Neuron (in vitro differentiated cells): Measurements from ENCODE around the gene STK4.

Experiments used
- H2AFZ ChIP-seq: one replicate; pipeline ENCODE4 v1.6.1; 2013; ENCODE audit warnings: low read depth, mild to moderate bottlenecking, inconsistent platforms, low read length, moderate library complexity
- H3K27me3 ChIP-seq: one replicate; pipeline ENCODE4 v1.6.1; 2013; ENCODE audit warnings: low read length; ENCODE audit not compliant: insufficient read depth
- H3K36me3 ChIP-seq: one replicate; pipeline ENCODE4 v1.6.1; 2013; ENCODE audit warnings: low read length; ENCODE audit not compliant: insufficient read depth
- H3K4me1 ChIP-seq: one replicate; pipeline ENCODE4 v1.6.1; 2013; ENCODE audit warnings: low read length; ENCODE audit not compliant: insufficient read depth
- H3K4me3 ChIP-seq: 2 replicates; pipeline ENCODE4 v1.5.1; 2013; ENCODE audit warnings: mild to moderate bottlenecking, low read length, moderate library complexity
- H3K9me3 ChIP-seq: one replicate; pipeline ENCODE4 v1.6.1; 2013; ENCODE audit warnings: low read length

The STK4 gene

GRCh38 chr20:45112754-45113153 is 146.4 kb downstream of the STK4 start:
- no peak overlapping the region for H3K4me3 ChIP-seq
- H3K9me3 ChIP-seq = no peaks in the 10 kb centered on the region
- no peaks in the 10 kb centered on the region for H3K4me1 ChIP-seq
- H2AFZ ChIP-seq = no peak overlapping the region
- peaks cover 13% of the 10 kb centered on the region for H3K27me3 ChIP-seq
- H3K36me3 ChIP-seq = no peaks in the 10 kb centered on the region

GRCh38 chr20:45113865-45114264 is 147.6 kb downstream of the STK4 start:
- Histone ChIP-seq H3K4me3 (no peak overlapping the region), H3K27me3 (peaks cover 13% of the 10 kb centered on the region), H3K4me1 (no peaks in the 10 kb centered on the region), H2AFZ (no peak overlapping the region), H3K36me3 (no peaks in the 10 kb centered on the region), H3K9me3 (no peaks in the 10 kb centered on the region)

GRCh38 chr20:45114465-45115385 is 148.4 kb downstream of the STK4 start, which contains the start of gene WFDC5:
Gene WFDC5, minus strand, starts transcription at chr20:45115174. Its CDS starts 91 bp downstream, at chr20:45115083.
- H3K36me3 ChIP-seq = no peaks in the 10 kb centered on the region
- no peaks in the 10 kb centered on the region for H3K4me1 ChIP-seq
- peaks cover 13% of the 10 kb centered on the region for H3K27me3 ChIP-seq
- no peaks in the 10 kb centered on the region for H3K9me3 ChIP-seq
- no peak within 1 kb of the TSS for H2AFZ ChIP-seq
- H3K4me3 ChIP-seq = no peak within 1 kb of the TSS

GRCh38 chr20:45115386-45115774 is 149.1 kb downstream of the STK4 start:
- Histone ChIP-seq H3K9me3 (no peaks in the 10 kb centered on the region), H3K36me3 (no peaks in the 10 kb centered on the region), H3K27me3 (peaks cover 7% of the 10 kb centered on the region), H3K4me1 (no peaks in the 10 kb centered on the region), H2AFZ (no peak overlapping the region), H3K4me3 (no peak overlapping the region)

GRCh38 chr20:45115829-45116228 is 149.5 kb downstream of the STK4 start:
- H3K9me3 ChIP-seq = no peaks in the 10 kb centered on the region
- peaks cover 5% of the 10 kb centered on the region for H3K27me3 ChIP-seq
- no peaks in the 10 kb centered on the region for H3K4me1 ChIP-seq
- H2AFZ ChIP-seq = no peak overlapping the region
- H3K36me3 ChIP-seq = no peaks in the 10 kb centered on the region
- H3K4me3 ChIP-seq = no peak overlapping the region

- H3K36me3 ChIP-seq = no peaks in the 10 kb centered on the region
Measured at GRCh38 chr20:45117581-45117980, 151.3 kb downstream of the STK4 start.

GRCh38 chr20:45118028-45118427 is 151.7 kb downstream of the STK4 start:
- H3K4me1 ChIP-seq = no peaks in the 10 kb centered on the region
- peaks cover 7% of the 10 kb centered on the region for H3K27me3 ChIP-seq
- H3K9me3 ChIP-seq = no peaks in the 10 kb centered on the region
- H2AFZ ChIP-seq = no peak overlapping the region
- H3K36me3 ChIP-seq = no peaks in the 10 kb centered on the region
- no peak overlapping the region for H3K4me3 ChIP-seq

More at GRCh38 chr20:45117581-45117980, 151.3 kb downstream of the STK4 start:
- Histone ChIP-seq H2AFZ (no peak overlapping the region), H3K4me3 (no peak overlapping the region), H3K4me1 (no peaks in the 10 kb centered on the region), H3K9me3 (no peaks in the 10 kb centered on the region), H3K27me3 (peaks cover 7% of the 10 kb centered on the region)

GRCh38 chr20:45119556-45120266 is 153.4 kb downstream of the STK4 start:
- Histone ChIP-seq H2AFZ (no peak overlapping the region), H3K36me3 (no peaks in the 10 kb centered on the region), H3K9me3 (no peaks in the 10 kb centered on the region), H3K4me1 (no peaks in the 10 kb centered on the region), H3K4me3 (no peak overlapping the region), H3K27me3 (peaks cover 7% of the 10 kb centered on the region)

- Histone ChIP-seq H3K36me3 (no peaks in the 10 kb centered on the region), H3K4me3 (no peak overlapping the region), H3K9me3 (no peaks in the 10 kb centered on the region), H3K4me1 (no peaks in the 10 kb centered on the region), H3K27me3 (peaks cover 2% of the 10 kb centered on the region), H2AFZ (no peak overlapping the region)
Measured at GRCh38 chr20:45121388-45121787, 155.1 kb downstream of the STK4 start.

- Histone ChIP-seq H3K36me3 (no peaks in the 10 kb centered on the region), H3K9me3 (no peaks in the 10 kb centered on the region), H3K4me1 (no peaks in the 10 kb centered on the region), H3K4me3 (no peak within 1 kb of the TSS), H3K27me3 (peaks cover 2% of the 10 kb centered on the region), H2AFZ (no peak within 1 kb of the TSS)
Measured at GRCh38 chr20:45124365-45124764, 158.1 kb downstream of the STK4 start, which contains the start of gene WFDC12. Gene WFDC12, minus strand, starts transcription at chr20:45124465. Its CDS starts 18 bp downstream, at chr20:45124447.

- no peak overlapping the region for H3K4me3 ChIP-seq
- H3K4me1 ChIP-seq = no peaks in the 10 kb centered on the region
- no peaks in the 10 kb centered on the region for H3K9me3 ChIP-seq
- no peaks in the 10 kb centered on the region for H3K27me3 ChIP-seq
- H3K36me3 ChIP-seq = no peaks in the 10 kb centered on the region
- no peak overlapping the region for H2AFZ ChIP-seq
Measured at GRCh38 chr20:45128099-45128498, 161.8 kb downstream of the STK4 start.
